HT1080 (cell line): Measurements from ENCODE around the gene HTD2. TPM values are rescaled to one million over a fixed set of nuclear protein-coding genes. Genes with fewer than 3 reads are reported as not detected.

Source experiments
- DNase-seq: peaks from one replicate; pipeline ENCODE4 v3.0.0-alpha.2; 2015; ENCODE audit warnings: low read depth
- small RNA-seq: library from RNA; depleted of rRNA; stranded (forward); fragments of <200 nt; gene quantifications from one replicate; pipeline ENCODE3, GENCODE V24; 2014
- total RNA-seq: library from RNA; depleted of rRNA; stranded (reverse); fragments of >200 nt; shearing (Covaris generic); gene quantifications from 2 replicates; pipeline ENCODE4 v1.2.3, GENCODE V29; 2014; rRNA removed

The HTD2 gene
- total RNA-seq, 1 experiment from 2014 or later = 10.1 TPM

DNA sequence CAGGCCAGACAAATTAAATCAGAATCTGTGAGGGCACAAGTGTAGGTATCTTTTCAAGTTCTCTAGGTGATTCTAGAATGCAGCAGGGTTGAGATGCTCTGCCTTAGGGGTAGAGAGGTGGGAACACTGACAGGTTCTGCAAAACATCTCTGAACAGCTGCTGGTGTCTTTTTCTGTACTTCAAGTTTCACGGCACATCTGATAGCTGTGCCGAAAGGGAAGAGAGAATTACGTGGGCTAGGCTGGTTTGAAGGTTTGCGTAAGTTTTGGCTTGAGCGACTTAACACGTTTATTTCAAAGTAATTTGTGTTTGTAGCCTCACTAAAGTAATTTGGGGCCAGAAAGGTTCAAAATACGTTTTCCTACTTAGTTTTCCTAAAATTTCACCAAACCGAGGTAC lies 48.9 kb downstream of the HTD2 start:
- no peak for DNase-seq

DNA sequence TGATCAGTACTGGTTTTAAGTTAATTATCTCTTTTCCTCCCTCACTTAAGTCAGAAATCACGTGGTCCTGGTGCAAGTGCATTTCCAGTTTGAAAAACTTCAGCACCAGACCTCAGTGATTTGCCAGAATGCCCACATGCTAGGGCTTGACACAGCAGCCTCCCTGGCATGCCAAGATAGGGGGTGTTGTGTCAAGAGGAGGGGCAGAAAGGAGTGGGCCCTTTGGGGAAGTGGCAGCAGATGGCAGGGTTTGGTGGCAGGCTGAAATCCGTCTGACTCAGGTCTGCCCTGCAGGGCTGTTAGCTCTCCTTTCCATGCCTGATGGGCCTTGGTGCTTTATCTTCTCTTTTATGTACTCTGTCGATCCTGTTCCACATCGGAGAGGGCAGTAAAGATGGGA lies 49.7 kb downstream of the HTD2 start:
- no peak for DNase-seq

DNA sequence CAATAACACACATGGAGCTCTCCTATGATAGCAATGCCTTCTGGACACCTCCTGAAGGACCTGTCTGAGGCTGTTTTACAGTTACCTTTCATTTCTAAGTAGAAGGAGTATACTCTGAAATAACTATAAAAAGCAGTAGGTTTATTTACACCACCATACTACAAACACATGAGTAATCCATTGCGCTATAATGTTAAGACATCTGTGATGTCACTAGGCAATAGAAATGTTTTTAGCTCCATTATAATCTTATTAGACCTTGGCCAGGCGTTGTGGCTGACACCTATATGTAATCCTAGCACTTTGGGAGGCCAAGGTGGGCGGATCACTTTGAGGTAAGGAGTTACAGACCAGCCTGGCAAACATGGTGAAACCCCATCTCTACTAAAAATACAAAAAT lies 51.1 kb downstream of the HTD2 start:
- DNase-seq = no peak

DNA sequence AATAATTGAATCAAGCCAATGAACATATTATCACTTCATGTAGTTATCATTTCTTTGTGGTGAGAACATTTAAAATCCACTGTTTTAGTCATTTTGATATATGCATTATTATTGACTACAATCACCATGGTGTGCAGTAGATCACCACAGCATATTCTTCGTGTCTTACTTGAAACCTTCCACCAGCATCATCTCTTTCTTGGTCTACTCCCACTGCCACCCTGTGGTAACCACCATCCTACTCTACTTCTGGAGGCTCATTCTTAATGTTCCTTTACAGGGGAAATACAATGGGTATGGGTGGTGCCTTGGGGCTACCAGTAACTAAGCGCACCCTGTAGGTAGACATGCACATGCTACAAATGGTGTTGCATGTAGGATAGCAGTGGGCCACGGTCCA lies 51.8 kb downstream of the HTD2 start:
- no peak for DNase-seq

DNA sequence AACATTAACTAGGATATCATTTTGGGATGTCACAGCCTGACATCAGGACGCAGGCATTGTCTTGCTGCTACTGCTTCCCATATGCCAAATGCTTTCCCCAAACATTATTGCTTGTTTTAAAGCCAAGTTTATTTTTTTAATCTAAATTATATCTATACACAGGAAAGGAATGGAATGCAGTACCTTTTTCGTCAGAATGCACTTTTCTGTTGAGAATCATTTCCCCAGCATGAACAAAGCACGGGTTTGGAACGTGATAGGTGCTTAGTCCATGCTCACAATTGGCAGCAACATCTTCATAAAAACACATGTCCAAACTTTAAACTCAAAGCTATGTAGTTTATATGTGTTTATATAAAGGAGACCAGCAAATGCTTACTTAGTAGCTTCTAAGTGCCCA lies 52.5 kb downstream of the HTD2 start:
- DNase-seq = no peak

DNA sequence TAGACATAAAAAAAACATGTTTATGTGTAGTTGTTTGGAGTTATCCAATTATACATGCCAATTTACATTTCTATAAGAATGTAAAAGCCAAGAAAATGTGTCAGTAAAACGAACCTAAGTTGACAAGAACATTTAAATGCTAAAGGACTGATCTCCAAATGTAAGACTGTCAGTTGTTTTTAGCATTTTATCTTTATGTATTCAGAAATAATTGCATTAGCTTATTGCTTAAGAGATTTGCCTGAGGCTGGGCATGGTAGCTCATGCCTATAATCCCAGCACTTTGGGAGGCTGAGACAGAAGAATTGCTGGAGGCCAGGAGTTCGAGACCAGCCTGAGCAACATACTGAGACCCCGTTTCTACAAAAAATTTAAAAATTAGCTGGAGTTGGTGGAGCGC lies 53.3 kb downstream of the HTD2 start:
- DNase-seq = no peak

DNA sequence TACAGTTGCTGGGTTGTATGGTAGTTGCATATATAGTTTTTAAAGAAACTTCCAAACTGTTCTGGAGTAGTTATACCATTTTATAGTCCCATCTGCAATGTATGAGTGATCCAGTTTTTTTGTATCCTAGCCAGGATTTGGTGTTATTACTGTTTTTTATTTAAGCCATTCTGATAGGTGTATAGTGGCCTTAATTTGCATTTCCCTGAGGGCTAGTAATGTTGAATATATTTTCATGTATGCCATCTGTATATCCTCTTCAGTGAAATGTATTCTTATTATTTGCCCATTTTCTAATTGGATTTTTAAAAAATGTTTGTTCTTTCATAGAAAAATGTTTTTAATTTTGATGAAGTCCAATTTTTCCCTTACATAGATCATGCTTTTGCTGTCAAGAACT lies 55.5 kb downstream of the HTD2 start:
- no peak for DNase-seq

DNA sequence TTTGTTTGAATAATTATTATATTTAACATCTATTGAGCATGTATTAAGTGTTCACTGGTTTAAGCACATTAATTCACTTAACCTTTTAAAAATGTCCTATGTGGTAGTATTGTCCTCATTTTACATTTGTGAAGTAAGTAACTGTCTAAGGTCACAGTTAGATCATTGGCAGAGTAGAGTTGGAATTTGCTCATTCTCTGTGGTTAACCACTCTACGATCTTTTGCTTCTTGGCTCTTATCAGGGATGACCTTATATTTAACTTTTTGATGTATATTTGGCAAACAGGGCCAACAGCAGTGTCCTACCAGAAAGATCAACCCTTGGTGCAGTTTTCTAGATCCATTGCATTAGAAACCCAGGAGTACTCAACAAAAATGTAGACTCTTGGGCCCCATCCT lies 60.4 kb downstream of the HTD2 start:
- no peak for DNase-seq

DNA sequence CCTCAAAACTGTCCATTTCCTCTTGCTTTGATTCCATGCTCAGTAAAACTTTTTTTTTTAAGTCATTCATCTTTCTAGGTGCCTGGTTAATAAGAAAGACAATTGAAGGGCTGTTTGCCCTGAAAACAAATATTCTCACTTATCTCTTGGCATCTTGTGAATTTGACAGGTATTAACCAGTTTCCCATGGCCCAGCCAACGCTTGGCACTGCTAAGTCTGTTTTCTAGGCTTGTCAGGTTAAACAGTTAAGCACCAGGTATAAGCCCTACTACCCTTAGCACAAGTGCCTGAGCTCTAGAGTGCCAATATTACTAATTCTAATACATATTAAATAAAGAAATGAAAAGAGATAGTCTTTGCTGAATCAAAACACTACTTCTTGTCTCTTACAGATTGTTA lies 62.7 kb downstream of the HTD2 start:
- no peak for DNase-seq

Small RNAs within 50 kb of the gene (small RNA-seq; reads per million reads assigned to genes)
- not detected for gene AC098479.1

Other genes starting within 250 kb of the HTD2 start
- gene DNASE1L3, start 95.5 kb upstream of the HTD2 start, total RNA-seq = not detected in 2 replicates
- gene ABHD6, start 68.7 kb upstream of the HTD2 start, total RNA-seq = 11.4 and 13.9 TPM in 2 replicates
- gene RPP14, start 275 bp upstream of the HTD2 start, total RNA-seq = 20.0 and 23.0 TPM in 2 replicates
- 19.6 and 23.3 TPM in 2 replicates for gene PXK, start 26.4 kb downstream of the HTD2 start, total RNA-seq
- 78.8 and 81.6 TPM in 2 replicates for gene PDHB, start 127.3 kb downstream of the HTD2 start, total RNA-seq
- gene KCTD6, start 185.6 kb downstream of the HTD2 start, total RNA-seq = 5.8 and 10.2 TPM in 2 replicates
- gene ACOX2, start 230.7 kb downstream of the HTD2 start, total RNA-seq = 61.4 and 69.8 TPM in 2 replicates